Peyer's patch (tissue), 4 donors: ENCODE data around the gene SMYD2.

ENCODE experiments used
- CTCF ChIP-seq, 6 experiments: fragments of 450-650 bp in 4 of 6; fragments of 200-600 bp in 2 of 6; sonication (generic) in 1 of 6; IDR thresholded peaks; one replicate each; pipeline ENCODE4 v1.5.1; 2017 to 2019; ENCODE audit warnings: antibody characterized with exemption in 6 of 6, mild to moderate bottlenecking in 3 of 6, moderate library complexity in 1 of 6
- POLR2A ChIP-seq, 2 donors: fragments of 450-650 bp; IDR thresholded peaks; one replicate each; pipeline ENCODE4 v1.5.1; 2017; ENCODE audit warnings: antibody characterized with exemption in 2 of 2, mild to moderate bottlenecking in 2 of 2, moderate library complexity in 2 of 2

GRCh38 chr1:214295934-214296333 is 15.0 kb downstream of the SMYD2 start:
- TF ChIP-seq POLR2A (IDR thresholded peaks at IDR 0.05) (no peak), CTCF (IDR thresholded peaks at IDR 0.05) (no peak)
